ENCODE results near the gene F12. TPM values are rescaled to one million over a fixed set of nuclear protein-coding genes. Genes with fewer than 3 reads are reported as not detected.

Gene F12
- total and polyA plus RNA-seq, 4 donors: 0.23 to 1.8 (median 0.33) TPM; not detected in 1

DNA sequence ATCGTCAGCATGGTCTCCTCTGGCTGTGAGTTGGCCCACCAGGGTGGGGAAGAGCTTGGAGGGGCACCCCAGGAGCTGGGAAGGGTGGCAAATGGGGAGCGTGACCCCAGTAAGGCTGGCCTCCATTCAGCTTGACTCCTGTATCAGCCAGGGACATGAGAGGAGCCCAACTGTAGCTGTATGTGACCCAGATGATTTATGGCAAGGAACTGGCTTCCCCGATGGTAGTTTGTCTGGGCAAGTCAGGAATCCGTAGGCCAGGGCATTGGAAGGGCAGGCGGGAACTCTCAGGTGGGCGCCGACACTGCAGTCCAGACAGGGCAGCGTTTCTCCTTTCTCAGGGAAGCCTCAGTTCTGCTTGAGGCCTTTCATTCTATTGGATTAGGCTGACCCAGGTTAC, 22.8 kb downstream of the F12 start:
- Histone ChIP-seq H3K27me3 (ENCODE audit: control insufficient read depth in 1 of 2, insufficient read depth in 2 of 2, low read length in 1 of 2) (no peaks in the 10 kb centered on the region), H3K4me3 (ENCODE audit: low read length in 2 of 2) (no peak overlapping the region), H3K36me3 (ENCODE audit: control insufficient read depth in 1 of 2, insufficient read depth in 2 of 2, low read length in 1 of 2) (no peaks in the 10 kb centered on the region), H3K27ac (ENCODE audit: low read depth in 1 of 2, low read length in 2 of 2) (no peak overlapping the region), H3K9me3 (ENCODE audit: control insufficient read depth, low read length) (no peaks in the 10 kb centered on the region), H3K4me1 (ENCODE audit: control insufficient read depth in 1 of 2, insufficient read depth in 2 of 2, low read length in 2 of 2) (no peaks in the 10 kb centered on the region)
- no peak for ATAC-seq (ENCODE audit: low FRiP score)
- 86 to 87% methylated on average over 8 of the region's 8 CpGs for WGBS, 2 donors
- intact Hi-C loops (cut with DNase I): no loop called here
- DNase-seq: no peak

DNA sequence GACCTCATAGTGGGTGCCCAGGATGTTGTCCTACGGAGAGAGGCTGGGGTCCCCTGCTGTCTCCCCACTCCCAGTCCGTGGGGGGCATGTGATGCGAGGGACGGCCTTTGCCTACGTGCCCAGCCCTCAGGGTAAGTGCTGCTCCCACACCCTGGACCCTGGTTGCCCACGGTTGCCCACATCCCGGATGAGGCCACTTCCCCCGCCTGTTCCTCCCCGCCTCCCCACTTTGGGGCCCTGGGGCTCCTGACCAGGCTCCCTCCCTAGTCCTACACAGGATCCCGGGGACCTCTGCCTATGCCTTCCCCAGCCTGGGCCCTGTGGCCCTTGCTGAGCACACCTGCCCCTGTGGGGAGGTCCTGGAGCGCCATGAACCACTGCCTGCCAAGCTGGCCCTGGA, 23.6 kb downstream of the F12 start:
- no peaks in the 10 kb centered on the region for H3K4me1 ChIP-seq (ENCODE audit: control insufficient read depth in 1 of 2, insufficient read depth in 2 of 2, low read length in 2 of 2)
- ATAC-seq (ENCODE audit: low FRiP score) (no peak), DNase-seq (no peak)
- H3K4me3 ChIP-seq (ENCODE audit: low read length in 2 of 2): no peak overlapping the region
- H3K27ac ChIP-seq (ENCODE audit: low read depth in 1 of 2, low read length in 2 of 2): no peak overlapping the region
- no peaks in the 10 kb centered on the region for H3K9me3 ChIP-seq (ENCODE audit: control insufficient read depth, low read length)
- intact Hi-C loops (cut with DNase I): no loop called here
- no peaks in the 10 kb centered on the region for H3K36me3 ChIP-seq (ENCODE audit: control insufficient read depth in 1 of 2, insufficient read depth in 2 of 2, low read length in 1 of 2)
- no peaks in the 10 kb centered on the region for H3K27me3 ChIP-seq (ENCODE audit: control insufficient read depth in 1 of 2, insufficient read depth in 2 of 2, low read length in 1 of 2)
- WGBS, 2 donors: 71 to 77% methylated on average over 9 to 11 of the region's 11 CpGs

- intact Hi-C loops (cut with DNase I): no loop called here
- 72 to 82% methylated on average over 4 of the region's 4 CpGs for WGBS, 2 donors
- no peak within 1 kb of the TSS for H3K4me3 ChIP-seq (ENCODE audit: low read length in 2 of 2)
- H3K4me1 ChIP-seq (ENCODE audit: control insufficient read depth in 1 of 2, insufficient read depth in 2 of 2, low read length in 2 of 2): no peaks in the 10 kb centered on the region
- ATAC-seq (ENCODE audit: low FRiP score) (no peak), DNase-seq (no peak)
- no peaks in the 10 kb centered on the region for H3K36me3 ChIP-seq (ENCODE audit: control insufficient read depth in 1 of 2, insufficient read depth in 2 of 2, low read length in 1 of 2)
- no peaks in the 10 kb centered on the region for H3K9me3 ChIP-seq (ENCODE audit: control insufficient read depth, low read length)
- H3K27ac ChIP-seq (ENCODE audit: low read depth in 1 of 2, low read length in 2 of 2): no peak within 1 kb of the TSS
- no peaks in the 10 kb centered on the region for H3K27me3 ChIP-seq (ENCODE audit: control insufficient read depth in 1 of 2, insufficient read depth in 2 of 2, low read length in 1 of 2)
Observed at GRCh38 chr5:177384134-177384533, 25.2 kb downstream of the F12 start, which contains the start of gene SLC34A1. TSS of gene SLC34A1 (plus strand) at chr5:177384434. CDS start at chr5:177385742, 1,308 bp downstream.

GRCh38 chr5:177383181-177383580, 26.2 kb downstream of the F12 start:
- no peak for ATAC-seq (ENCODE audit: low FRiP score)
- Histone ChIP-seq H3K4me3 (ENCODE audit: low read length in 2 of 2) (no peak overlapping the region), H3K4me1 (ENCODE audit: control insufficient read depth in 1 of 2, insufficient read depth in 2 of 2, low read length in 2 of 2) (no peaks in the 10 kb centered on the region), H3K36me3 (ENCODE audit: control insufficient read depth in 1 of 2, insufficient read depth in 2 of 2, low read length in 1 of 2) (no peaks in the 10 kb centered on the region), H3K27me3 (ENCODE audit: control insufficient read depth in 1 of 2, insufficient read depth in 2 of 2, low read length in 1 of 2) (no peaks in the 10 kb centered on the region), H3K27ac (ENCODE audit: low read depth in 1 of 2, low read length in 2 of 2) (no peak overlapping the region), H3K9me3 (ENCODE audit: control insufficient read depth, low read length) (no peaks in the 10 kb centered on the region)
- WGBS, 2 donors: 90% methylated on average over 9 of the region's 9 CpGs
- intact Hi-C loops (cut with DNase I): no loop called here
- DNase-seq: no peak

- H3K9me3 ChIP-seq (ENCODE audit: control insufficient read depth, low read length): no peaks in the 10 kb centered on the region
- DNase-seq (no peak), ATAC-seq (ENCODE audit: low FRiP score) (no peak)
- WGBS, 2 donors: 14 to 16% methylated on average over 11 of the region's 11 CpGs
- H3K36me3 ChIP-seq (ENCODE audit: control insufficient read depth in 1 of 2, insufficient read depth in 2 of 2, low read length in 1 of 2): no peaks in the 10 kb centered on the region
- H3K27me3 ChIP-seq (ENCODE audit: control insufficient read depth in 1 of 2, insufficient read depth in 2 of 2, low read length in 1 of 2): no peaks in the 10 kb centered on the region
- no peak overlapping the region for H3K27ac ChIP-seq (ENCODE audit: low read depth in 1 of 2, low read length in 2 of 2)
- intact Hi-C loops (cut with DNase I): no loop called here
- no peak overlapping the region for H3K4me3 ChIP-seq (ENCODE audit: low read length in 2 of 2)
- no peaks in the 10 kb centered on the region for H3K4me1 ChIP-seq (ENCODE audit: control insufficient read depth in 1 of 2, insufficient read depth in 2 of 2, low read length in 2 of 2)
Observed at GRCh38 chr5:177382423-177383029, 26.8 kb downstream of the F12 start.

DNA sequence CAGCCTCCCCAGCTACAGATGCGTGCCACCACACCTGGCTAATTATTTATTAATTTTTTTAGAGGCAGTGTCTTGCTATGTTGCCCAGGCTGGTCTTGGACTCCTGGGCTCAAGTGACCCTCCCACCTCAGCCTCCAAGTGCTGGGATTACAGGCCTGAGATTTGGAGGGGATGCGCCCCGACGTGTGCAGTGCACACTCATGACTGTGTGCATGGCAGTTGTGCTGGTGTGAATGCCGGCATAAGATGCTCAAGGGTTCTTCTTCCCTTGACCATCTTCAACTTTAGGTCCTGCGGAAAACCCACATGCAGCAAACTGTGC, 28.6 kb downstream of the F12 start:
- no peaks in the 10 kb centered on the region for H3K4me1 ChIP-seq (ENCODE audit: control insufficient read depth in 1 of 2, insufficient read depth in 2 of 2, low read length in 2 of 2)
- H3K27me3 ChIP-seq (ENCODE audit: control insufficient read depth in 1 of 2, insufficient read depth in 2 of 2, low read length in 1 of 2): no peaks in the 10 kb centered on the region
- intact Hi-C loops (cut with DNase I): no loop called here
- no peak overlapping the region for H3K4me3 ChIP-seq (ENCODE audit: low read length in 2 of 2)
- H3K27ac ChIP-seq (ENCODE audit: low read depth in 1 of 2, low read length in 2 of 2): no peak overlapping the region
- 89 to 92% methylated on average over 6 of the region's 6 CpGs for WGBS, 2 donors
- ATAC-seq (ENCODE audit: low FRiP score) (no peak), DNase-seq (no peak)
- no peaks in the 10 kb centered on the region for H3K9me3 ChIP-seq (ENCODE audit: control insufficient read depth, low read length)
- H3K36me3 ChIP-seq (ENCODE audit: control insufficient read depth in 1 of 2, insufficient read depth in 2 of 2, low read length in 1 of 2): no peaks in the 10 kb centered on the region

GRCh38 chr5:177378884-177379883, 30.2 kb downstream of the F12 start:
- WGBS, 2 donors: 86 to 91% methylated on average over 15 of the region's 15 CpGs
- ATAC-seq (ENCODE audit: low FRiP score): no peak
- Histone ChIP-seq H3K27ac (ENCODE audit: low read depth in 1 of 2, low read length in 2 of 2) (no peak overlapping the region), H3K4me1 (ENCODE audit: control insufficient read depth in 1 of 2, insufficient read depth in 2 of 2, low read length in 2 of 2) (no peaks in the 10 kb centered on the region), H3K36me3 (ENCODE audit: control insufficient read depth in 1 of 2, insufficient read depth in 2 of 2, low read length in 1 of 2) (no peaks in the 10 kb centered on the region), H3K4me3 (ENCODE audit: low read length in 2 of 2) (no peak overlapping the region), H3K27me3 (ENCODE audit: control insufficient read depth in 1 of 2, insufficient read depth in 2 of 2, low read length in 1 of 2) (no peaks in the 10 kb centered on the region), H3K9me3 (ENCODE audit: control insufficient read depth, low read length) (no peaks in the 10 kb centered on the region)
- DNase-seq: no peak
- intact Hi-C loops (cut with DNase I): no loop called here

DNA sequence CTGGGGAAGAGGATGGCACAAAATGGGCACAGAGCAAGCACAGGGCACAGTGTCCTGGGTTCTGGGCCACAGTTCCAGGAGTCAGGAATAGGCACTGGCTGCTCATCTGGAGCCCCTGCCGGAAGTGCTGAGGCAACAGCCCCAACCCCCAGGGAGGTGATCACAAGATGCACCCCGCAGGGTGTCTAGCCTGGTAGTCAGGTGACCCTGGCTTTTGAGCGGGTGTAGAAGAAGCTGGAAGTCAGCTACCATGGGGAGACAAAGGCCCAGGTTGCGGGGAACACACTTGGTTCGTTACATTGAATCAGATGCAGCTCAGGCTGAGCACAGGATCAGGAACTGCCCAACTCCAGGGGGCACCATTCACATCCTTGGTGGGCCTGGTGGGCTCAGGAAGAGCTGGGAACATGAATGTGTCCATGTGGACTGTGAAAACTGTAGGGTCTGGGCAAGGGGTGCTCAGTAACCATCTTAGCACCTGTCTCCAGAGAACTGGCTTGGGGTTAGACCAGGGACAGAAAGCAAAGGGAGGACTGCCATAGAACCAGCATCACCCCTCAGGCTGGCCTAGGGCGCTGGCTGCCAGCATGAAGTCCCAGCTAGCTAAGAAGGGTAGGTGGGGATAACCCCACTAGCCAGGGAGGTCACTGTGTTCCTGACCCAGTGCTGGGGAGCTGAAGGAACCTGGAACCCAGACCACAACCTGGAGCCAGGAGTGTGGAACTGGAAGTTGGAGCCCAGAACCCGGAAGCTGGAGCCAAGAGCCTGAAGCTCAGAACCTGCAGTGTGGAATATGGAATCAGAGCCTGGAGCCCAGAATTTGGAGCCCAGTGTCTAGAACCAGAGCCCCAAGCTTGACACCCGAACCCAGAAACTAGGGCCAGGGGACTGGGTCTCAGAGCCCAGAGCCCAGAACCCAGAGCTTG, 31.2 kb downstream of the F12 start:
- no peaks in the 10 kb centered on the region for H3K4me1 ChIP-seq (ENCODE audit: control insufficient read depth in 1 of 2, insufficient read depth in 2 of 2, low read length in 2 of 2)
- no peaks in the 10 kb centered on the region for H3K36me3 ChIP-seq (ENCODE audit: control insufficient read depth in 1 of 2, insufficient read depth in 2 of 2, low read length in 1 of 2)
- no peak overlapping the region for H3K4me3 ChIP-seq (ENCODE audit: low read length in 2 of 2)
- no peaks in the 10 kb centered on the region for H3K27me3 ChIP-seq (ENCODE audit: control insufficient read depth in 1 of 2, insufficient read depth in 2 of 2, low read length in 1 of 2)
- intact Hi-C loops (cut with DNase I): no loop called here
- ATAC-seq (ENCODE audit: low FRiP score) (no peak), DNase-seq (no peak)
- 91% methylated on average over 8 of the region's 8 CpGs for WGBS, 2 donors
- no peaks in the 10 kb centered on the region for H3K9me3 ChIP-seq (ENCODE audit: control insufficient read depth, low read length)
- no peak overlapping the region for H3K27ac ChIP-seq (ENCODE audit: low read depth in 1 of 2, low read length in 2 of 2)
